GM18870 (cell line): ENCODE data around the gene PRKD2.
"Not testable (repeated sequence)": the region's sequence is repeated elsewhere in the genome, so short reads cannot be mapped to it uniquely, and the experiment has no call there.

ENCODE experiments used
- ATAC-seq: cut with Tn5 transposase; IDR thresholded peaks from one replicate; pipeline ENCODE4 v1.9.1; 2021; ENCODE audit warnings: moderate library complexity; ENCODE audit not compliant: unreplicated experiment

Gene PRKD2

DNA sequence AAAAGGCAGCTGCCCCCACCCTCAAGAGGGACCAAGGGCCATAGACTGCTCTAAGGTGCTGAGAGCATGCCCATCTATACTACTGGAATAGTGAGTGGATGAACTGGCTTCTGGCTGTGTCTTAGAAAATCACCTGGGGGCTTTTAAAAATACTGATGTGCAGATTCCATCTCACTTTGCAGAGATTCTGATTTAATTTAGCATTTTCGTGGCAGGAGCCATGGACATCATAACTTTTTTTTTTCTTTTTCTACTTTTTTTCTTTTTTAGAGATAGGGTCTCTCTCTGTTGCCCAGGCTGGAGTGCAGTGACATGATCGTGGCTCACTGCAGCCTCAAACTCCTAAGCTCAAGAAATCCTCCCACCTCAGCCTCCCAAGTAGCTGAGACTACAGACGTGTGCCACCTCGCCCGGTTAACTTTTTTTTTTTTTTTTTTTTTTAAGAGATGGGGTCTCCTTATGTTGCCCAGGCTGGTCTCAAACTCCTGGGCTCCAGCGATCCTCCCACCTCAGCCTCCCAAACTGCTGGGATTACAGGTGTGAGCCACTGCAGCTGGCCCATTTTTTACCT, 4.1 kb downstream of the PRKD2 start:
- ATAC-seq: not testable (repeated sequence)

DNA sequence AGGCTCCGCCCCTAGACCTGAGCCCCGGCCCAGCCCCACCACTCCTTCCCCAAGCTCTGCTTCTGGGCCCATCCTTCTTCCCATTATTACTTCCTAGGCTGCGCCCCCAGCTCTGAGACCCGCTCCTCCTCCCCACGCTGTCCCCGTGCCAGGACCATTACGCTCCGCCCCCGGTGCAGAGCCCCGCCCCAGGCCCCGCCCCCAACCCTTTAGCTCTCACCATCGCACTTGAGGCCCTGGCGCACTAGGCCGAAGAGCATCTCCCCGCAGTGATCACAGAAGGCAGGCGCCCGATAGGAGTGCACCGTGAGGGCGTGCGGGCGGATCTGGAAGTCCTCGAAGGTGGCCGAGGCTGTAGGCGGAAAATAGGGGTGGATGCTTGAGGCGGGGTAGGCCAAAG, 6.2 kb downstream of the PRKD2 start:
- ATAC-seq: no peak

- no peak for ATAC-seq
Observed at GRCh38 chr19:46704379-46705076, 12.4 kb downstream of the PRKD2 start.

- no peak for ATAC-seq
Observed at GRCh38 chr19:46700704-46701103, 16.2 kb downstream of the PRKD2 start.

- no peak for ATAC-seq
Observed at GRCh38 chr19:46698395-46699321, 18.3 kb downstream of the PRKD2 start.

DNA sequence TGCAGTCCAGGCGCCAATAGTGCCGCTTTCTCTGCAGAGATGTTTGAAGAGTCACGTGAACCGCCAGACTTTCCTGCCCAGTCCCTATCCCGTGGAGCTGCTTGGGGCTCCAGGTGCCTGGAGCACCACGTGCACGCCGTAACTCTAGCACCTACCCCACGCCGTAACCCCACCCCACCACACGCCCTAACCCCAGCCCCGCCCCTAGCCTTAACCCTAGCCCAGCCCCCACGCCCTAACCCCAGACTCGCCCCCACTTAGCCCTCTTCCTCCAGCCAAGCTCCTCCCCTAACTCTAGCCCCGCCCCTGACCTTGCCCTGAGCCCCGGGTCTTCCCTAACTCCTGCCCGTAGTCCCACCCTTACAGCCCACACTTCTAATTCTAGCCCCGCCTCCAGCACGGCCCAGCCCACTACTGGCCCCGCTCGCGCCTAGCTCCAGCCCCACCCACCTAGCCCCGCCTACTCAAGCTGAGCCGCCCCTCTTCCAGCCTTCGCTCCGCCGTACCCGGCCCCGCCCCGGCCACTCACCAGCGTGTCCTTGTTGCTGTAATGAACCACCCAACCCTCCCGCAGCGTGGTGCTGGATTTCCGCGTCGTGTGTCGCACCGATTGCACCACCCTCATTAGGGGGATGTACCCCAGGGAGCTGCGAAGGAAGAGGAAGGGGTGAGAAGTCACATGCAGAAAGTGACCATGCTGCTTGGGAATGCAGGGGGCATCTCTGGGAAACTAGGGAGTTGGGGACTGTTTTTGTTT, 19.5 kb downstream of the PRKD2 start:
- no peak for ATAC-seq

GRCh38 chr19:46696866-46697203, 20.1 kb downstream of the PRKD2 start:
- no peak for ATAC-seq

DNA sequence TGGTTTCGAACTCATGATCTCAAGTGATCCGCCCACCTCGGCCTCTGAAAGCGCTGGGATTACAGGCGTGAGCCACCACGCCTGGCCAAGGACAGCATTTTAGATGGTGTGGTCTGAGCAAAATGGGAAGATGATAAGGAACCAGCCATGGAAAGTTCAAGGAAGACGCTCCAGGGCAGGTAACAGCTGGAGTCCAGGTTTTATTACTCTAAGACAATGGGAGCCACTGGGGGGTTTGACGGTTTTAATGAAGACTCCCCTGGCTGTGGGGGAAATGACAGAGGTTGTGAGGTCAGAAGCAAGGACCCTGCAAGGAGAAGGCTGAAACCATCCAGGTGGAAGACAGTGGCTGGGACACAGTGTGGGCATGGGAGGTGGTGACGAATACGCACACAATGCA, 20.9 kb downstream of the PRKD2 start:
- ATAC-seq: no peak

DNA sequence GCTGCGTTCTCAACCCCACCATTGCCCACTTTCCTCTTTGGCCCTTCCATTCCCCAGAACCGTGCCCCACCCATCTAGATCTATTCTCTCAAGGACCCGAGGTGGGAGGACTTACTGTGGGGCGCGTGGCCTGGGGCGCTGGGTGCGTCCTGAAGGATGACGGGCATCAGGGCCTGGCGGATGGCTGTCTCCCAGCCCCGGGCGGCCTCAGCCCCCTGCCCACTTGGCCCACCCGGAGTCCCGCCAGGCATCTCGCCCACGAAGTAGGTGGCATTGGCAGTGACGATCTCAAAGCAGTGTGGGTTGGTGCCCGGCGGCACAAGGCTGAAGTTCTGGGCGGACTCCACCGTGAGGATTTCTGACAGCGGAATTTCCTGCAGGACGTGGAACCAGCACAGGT, 23.2 kb downstream of the PRKD2 start:
- ATAC-seq: no peak

- ATAC-seq: no peak
Observed at GRCh38 chr19:46692918-46693722, 23.8 kb downstream of the PRKD2 start.

- no peak for ATAC-seq
Observed at GRCh38 chr19:46691948-46692347, 25.0 kb downstream of the PRKD2 start.

DNA sequence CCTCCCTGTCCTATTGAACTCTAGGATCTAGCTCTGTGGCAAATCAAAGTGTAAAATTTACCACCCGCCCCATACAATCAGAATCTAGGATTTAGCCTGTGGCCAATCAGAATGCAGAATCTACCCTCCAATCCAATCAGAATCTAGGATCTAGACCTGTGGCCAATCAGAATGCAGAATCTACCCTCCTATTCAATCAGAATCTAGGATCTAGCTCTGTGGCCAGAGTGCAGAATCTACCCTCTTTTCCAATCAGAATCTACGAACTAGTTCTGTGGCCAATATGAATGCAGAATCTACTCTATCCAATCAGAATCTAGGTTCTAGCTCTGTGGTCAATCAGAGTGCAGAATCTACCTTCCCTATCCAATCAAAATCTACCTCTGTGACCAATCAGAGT, 25.8 kb downstream of the PRKD2 start:
- ATAC-seq: no peak

DNA sequence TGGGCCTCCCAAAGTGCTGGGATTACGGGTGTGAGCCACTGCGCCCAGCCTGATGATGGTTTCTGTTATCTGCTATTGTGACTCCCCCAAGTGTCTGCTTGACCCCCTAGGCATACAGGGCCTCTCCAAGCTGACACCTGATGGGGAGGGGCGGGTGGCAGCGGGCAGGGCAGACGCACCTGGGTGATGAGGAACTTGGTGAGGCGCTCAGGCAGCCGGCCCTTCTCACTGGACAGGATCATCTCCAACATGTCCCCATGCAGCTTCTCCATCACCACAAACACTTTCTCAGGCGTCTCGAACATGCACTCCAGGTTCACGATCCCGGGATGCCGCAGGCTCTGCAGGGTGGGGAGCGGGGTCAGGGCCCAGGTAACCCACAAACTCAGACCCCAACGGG, 27.6 kb downstream of the PRKD2 start:
- no peak for ATAC-seq

DNA sequence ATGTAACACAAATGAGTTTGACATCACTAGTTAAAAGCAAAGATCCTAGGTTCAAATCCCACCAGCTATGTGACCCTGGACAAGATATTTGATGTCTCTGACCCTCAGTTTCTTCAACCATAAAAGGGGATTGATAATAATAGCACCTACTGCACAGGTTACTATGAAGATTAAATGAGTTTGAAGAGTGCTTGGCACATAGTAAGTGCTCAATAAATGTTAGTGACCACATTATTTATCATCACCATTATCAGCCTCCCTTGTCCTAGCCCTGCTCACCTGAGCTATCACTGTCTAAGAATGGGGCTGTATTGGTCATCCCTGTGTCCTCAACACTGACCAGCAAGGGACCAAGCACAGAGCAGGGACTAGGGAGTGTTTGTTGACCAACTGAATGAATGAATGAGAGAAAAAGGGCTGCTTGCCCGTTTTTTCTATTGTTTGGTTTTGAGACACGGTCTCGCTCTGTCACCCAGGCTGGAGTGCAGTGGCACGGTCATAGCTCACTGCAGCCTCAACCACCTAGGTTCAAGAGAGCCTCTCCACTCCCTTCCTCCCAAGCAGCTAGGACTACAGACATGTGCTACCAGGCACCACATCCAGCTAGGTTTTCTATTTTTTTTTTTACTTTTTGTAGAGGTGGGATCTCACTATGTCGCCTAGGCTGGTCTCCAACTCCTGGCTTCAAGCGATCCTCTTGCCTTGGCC, 29.3 kb downstream of the PRKD2 start:
- no peak for ATAC-seq

DNA sequence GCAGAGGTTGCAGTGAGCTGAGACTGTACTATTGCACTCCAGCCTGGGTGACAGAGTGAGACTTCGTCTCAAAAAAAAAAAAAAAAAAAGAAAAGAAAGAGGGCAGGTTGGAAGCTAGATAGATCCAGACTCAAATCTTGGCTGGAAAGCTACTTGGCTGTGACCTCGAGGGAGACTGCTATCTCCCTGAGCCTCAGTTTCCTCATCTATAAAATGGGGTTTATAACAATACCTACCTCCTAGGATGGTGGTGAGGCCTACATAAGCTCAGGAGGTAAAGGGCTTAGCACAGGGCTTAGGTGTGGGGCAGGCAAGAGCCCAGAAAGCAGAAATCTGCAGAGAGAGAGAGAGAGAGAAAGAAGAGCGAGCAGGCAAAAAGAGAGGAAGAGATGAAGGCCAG, 31.7 kb downstream of the PRKD2 start:
- ATAC-seq: no peak

GRCh38 chr19:46678110-46678732, 38.7 kb downstream of the PRKD2 start:
- ATAC-seq: no peak

- ATAC-seq: no peak
Observed at GRCh38 chr19:46674416-46675178, 42.3 kb downstream of the PRKD2 start.

DNA sequence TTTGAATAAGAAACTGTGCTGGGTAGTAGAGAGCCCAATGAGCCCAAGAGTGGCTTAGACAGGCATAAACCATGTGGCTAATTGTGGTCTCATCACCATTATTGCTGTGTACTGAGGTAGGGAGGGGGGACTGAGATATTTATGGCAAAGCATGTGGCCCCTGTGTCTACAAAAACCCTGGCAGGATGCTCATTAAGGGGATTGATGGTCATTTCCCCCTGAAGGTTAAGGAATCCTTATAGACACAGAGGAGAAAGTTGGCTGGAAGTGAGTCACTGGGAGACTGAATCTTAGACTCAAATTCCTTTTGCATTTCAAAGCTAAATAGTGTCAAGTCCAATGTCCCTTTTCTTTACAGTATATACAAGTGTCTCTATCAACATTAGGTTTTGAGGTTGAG, 46.1 kb downstream of the PRKD2 start:
- no peak for ATAC-seq

GRCh38 chr19:46668662-46669061, 48.3 kb downstream of the PRKD2 start:
- no peak for ATAC-seq
